NCI-H146 treated with DMSO at 0.1 percent for 48 hours (cell line): ENCODE results near the gene SZT2.
A peak's percentile ranks its signal among the peaks of the same experiment; 100 is the strongest.

ENCODE experiments used
- DNase-seq: peaks from one replicate; lab custom pipeline; 2025; ENCODE audit not compliant: unreplicated experiment; lab: John Stamatoyannopoulos, UW

SZT2 gene

GRCh38 chr1:43441166-43441893 is 51.6 kb downstream of the SZT2 start:
- no peak for DNase-seq

GRCh38 chr1:43441894-43442637 is 52.4 kb downstream of the SZT2 start:
- no peak for DNase-seq

- no peak for DNase-seq
Measured at GRCh38 chr1:43442756-43443155, 53.1 kb downstream of the SZT2 start.

GRCh38 chr1:43443197-43443946 is 53.7 kb downstream of the SZT2 start:
- no peak for DNase-seq

- no peak for DNase-seq
Measured at GRCh38 chr1:43444151-43444828, 54.6 kb downstream of the SZT2 start.

GRCh38 chr1:43444836-43445235 is 55.1 kb downstream of the SZT2 start:
- no peak for DNase-seq

GRCh38 chr1:43445606-43446387 is 56.1 kb downstream of the SZT2 start:
- DNase-seq, result no peak

GRCh38 chr1:43446388-43446740 is 56.7 kb downstream of the SZT2 start:
- DNase-seq, result no peak

- no peak for DNase-seq
Measured at GRCh38 chr1:43446881-43447835, 57.5 kb downstream of the SZT2 start.

GRCh38 chr1:43447891-43448708 is 58.4 kb downstream of the SZT2 start:
- DNase-seq, result no peak

GRCh38 chr1:43448955-43449707 is 59.4 kb downstream of the SZT2 start:
- no peak for DNase-seq

- no peak for DNase-seq
Measured at GRCh38 chr1:43449708-43450069, 60.0 kb downstream of the SZT2 start.

GRCh38 chr1:43450251-43450941 is 60.7 kb downstream of the SZT2 start:
- no peak for DNase-seq

GRCh38 chr1:43451157-43451591 is 61.5 kb downstream of the SZT2 start:
- DNase-seq, result no peak

GRCh38 chr1:43451701-43452532 is 62.2 kb downstream of the SZT2 start:
- DNase-seq, result no peak

- DNase-seq, result peak; percentile 48
Measured at GRCh38 chr1:43452789-43453441, 63.2 kb downstream of the SZT2 start.
